ENCODE data around the gene PAPSS1.

The PAPSS1 gene

GRCh38 chr4:107711831-107712230 lies 8.2 kb downstream of the PAPSS1 start:
- no CpG with 5 or more reads among the region's 3 CpGs for WGBS, 2 donors (ENCODE audit: extremely low coverage in 2 of 2, insufficient read length in 2 of 2, insufficient replicate concordance in 1 of 2)
- Histone ChIP-seq H3K79me1 (ENCODE audit: low read depth, low read length) (peaks cover 6% of the 10 kb centered on the region), H3K9me3 (replicated peaks in 1 of 2; ENCODE audit: control insufficient read depth in 2 of 2, insufficient read depth in 1 of 2, low read depth in 1 of 2, low read length in 2 of 2) (peaks cover 9% of the 10 kb centered on the region in 2 donors), H2BK5ac (ENCODE audit: low read length) (no peak overlapping the region), H4K8ac (ENCODE audit: low read depth, low read length) (no peak overlapping the region), H2BK120ac (ENCODE audit: low read depth, low read length) (no peak overlapping the region), H3K4me1 (ENCODE audit: control insufficient read depth in 2 of 2, insufficient read depth in 1 of 2, low read depth in 1 of 2, low read length in 2 of 2) (no peaks in the 10 kb centered on the region), H2BK15ac (ENCODE audit: low read length) (no peak overlapping the region), H2BK12ac (ENCODE audit: low read length) (no peak overlapping the region), H3K23ac (ENCODE audit: low read depth, low read length, poor library complexity) (no peak overlapping the region), H3K27ac (replicated peaks; ENCODE audit: low read length) (no peak overlapping the region), H3K4me2 (ENCODE audit: insufficient read depth, low read length, poor library complexity, severe bottlenecking) (no peak overlapping the region), H3K14ac (ENCODE audit: low read length) (no peak overlapping the region), H3K9ac (ENCODE audit: low read depth, low read length, poor library complexity) (no peak overlapping the region), H3K18ac (ENCODE audit: low read length) (no peak overlapping the region), H3K4ac (ENCODE audit: low read length) (no peak overlapping the region), H3K36me3 (replicated peaks in 1 of 2; ENCODE audit: control insufficient read depth in 2 of 2, insufficient read depth in 2 of 2, low read length in 2 of 2) (peaks cover 0 to under 1% of the 10 kb centered on the region in 2 donors), H3K4me3 (ENCODE audit: low read length in 2 of 2) (no peak overlapping the region), H2AFZ (ENCODE audit: low read length) (no peak overlapping the region), H3K27me3 (ENCODE audit: control insufficient read depth in 3 of 3, insufficient read depth in 3 of 3, low read depth in 1 of 3, low read length in 3 of 3) (no peaks in the 10 kb centered on the region), H4K91ac (ENCODE audit: low read depth, low read length, poor library complexity) (no peak overlapping the region), H2AK5ac (ENCODE audit: low read depth, low read length) (no peak overlapping the region)
- DNase-seq (ENCODE audit: low spot score): no peak

DNA sequence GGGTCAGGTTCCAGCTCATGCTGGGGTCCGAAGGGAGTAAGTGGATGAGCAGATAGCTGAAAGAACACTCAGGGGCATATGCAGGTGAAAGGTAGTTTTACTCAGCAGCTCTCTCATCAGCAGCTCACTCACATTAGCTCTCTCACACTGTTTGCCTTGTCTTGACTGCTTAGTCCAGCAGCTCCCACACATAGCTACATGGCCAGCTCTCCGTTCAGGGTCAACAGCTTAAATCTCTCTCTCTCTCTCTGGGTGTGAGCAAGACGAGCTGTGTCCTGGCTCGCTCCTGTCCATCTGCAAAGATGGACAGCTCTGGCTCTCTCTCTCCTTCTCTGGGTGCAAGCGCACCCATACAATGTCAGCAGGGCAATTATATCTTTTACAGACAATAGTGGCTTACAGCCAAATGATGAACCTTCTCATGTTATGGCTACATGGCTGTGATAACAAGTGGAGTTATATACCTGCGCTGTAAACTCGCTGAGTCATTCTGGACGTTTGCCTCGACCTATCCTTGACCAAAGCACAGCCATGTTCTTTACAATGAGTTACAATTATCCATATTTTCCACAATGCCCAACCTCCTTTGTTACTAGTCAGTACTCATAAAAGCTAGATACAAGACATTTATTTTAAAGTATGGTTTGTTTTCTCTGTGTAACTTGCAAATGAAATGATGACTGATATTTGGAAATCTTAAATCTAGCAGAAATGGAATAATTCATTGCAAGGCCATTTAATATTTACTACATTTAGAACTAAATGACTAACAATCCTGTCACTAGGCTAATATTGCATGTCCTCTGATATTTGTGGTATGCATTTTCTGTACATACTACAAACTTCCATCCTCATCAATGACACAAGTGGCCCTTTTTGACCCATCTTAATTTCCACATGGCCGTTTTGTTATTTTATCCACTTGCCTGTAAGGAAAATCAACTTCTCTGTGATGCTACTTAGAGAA lies 9.3 kb downstream of the PAPSS1 start:
- Histone ChIP-seq H3K4ac (ENCODE audit: low read length) (no peak overlapping the region), H3K4me1 (ENCODE audit: control insufficient read depth in 2 of 2, insufficient read depth in 1 of 2, low read depth in 1 of 2, low read length in 2 of 2) (no peaks in the 10 kb centered on the region), H3K36me3 (replicated peaks in 1 of 2; ENCODE audit: control insufficient read depth in 2 of 2, insufficient read depth in 2 of 2, low read length in 2 of 2) (peaks cover 0 to 2% of the 10 kb centered on the region in 2 donors), H3K79me1 (ENCODE audit: low read depth, low read length) (peaks cover 3% of the 10 kb centered on the region), H3K14ac (ENCODE audit: low read length) (no peak overlapping the region), H2AK5ac (ENCODE audit: low read depth, low read length) (no peak overlapping the region), H2AFZ (ENCODE audit: low read length) (no peak overlapping the region), H4K8ac (ENCODE audit: low read depth, low read length) (no peak overlapping the region), H2BK5ac (ENCODE audit: low read length) (no peak overlapping the region), H3K9me3 (replicated peaks in 1 of 2; ENCODE audit: control insufficient read depth in 2 of 2, insufficient read depth in 1 of 2, low read depth in 1 of 2, low read length in 2 of 2) (peaks cover 12 to 19% of the 10 kb centered on the region in 2 donors), H3K4me2 (ENCODE audit: insufficient read depth, low read length, poor library complexity, severe bottlenecking) (no peak overlapping the region), H3K4me3 (ENCODE audit: low read length in 2 of 2) (peak overlapping the region in 1 of 2 donors; percentile 18), H2BK120ac (ENCODE audit: low read depth, low read length) (no peak overlapping the region), H3K27me3 (ENCODE audit: control insufficient read depth in 3 of 3, insufficient read depth in 3 of 3, low read depth in 1 of 3, low read length in 3 of 3) (no peaks in the 10 kb centered on the region), H3K9ac (ENCODE audit: low read depth, low read length, poor library complexity) (no peak overlapping the region), H3K18ac (ENCODE audit: low read length) (no peak overlapping the region), H2BK15ac (ENCODE audit: low read length) (no peak overlapping the region), H3K23ac (ENCODE audit: low read depth, low read length, poor library complexity) (no peak overlapping the region), H3K27ac (replicated peaks; ENCODE audit: low read length) (no peak overlapping the region), H4K91ac (ENCODE audit: low read depth, low read length, poor library complexity) (no peak overlapping the region), H2BK12ac (ENCODE audit: low read length) (no peak overlapping the region)
- WGBS, 2 donors (ENCODE audit: extremely low coverage in 2 of 2, insufficient read length in 2 of 2, insufficient replicate concordance in 1 of 2): no CpG with 5 or more reads among the region's 10 CpGs
- no peak for DNase-seq (ENCODE audit: low spot score)

DNA sequence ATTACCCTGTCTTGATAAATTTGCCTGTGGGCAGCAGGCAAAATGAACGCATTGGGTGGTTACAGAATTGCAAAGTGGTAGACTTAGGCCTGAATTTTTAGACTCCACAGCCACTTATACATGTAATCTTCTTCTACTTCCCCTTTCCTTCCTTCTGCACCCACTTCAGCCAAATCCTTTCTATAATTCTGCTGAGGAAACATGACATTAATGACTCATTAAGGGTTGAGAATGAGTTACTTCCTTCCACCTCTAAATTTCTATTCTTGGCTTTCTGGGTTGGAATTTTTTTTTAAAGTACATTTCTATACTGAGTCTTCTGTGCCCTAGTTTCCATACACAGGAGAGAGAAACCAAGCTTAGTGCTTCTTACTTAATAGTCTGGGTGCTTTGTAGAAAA lies 10.1 kb downstream of the PAPSS1 start:
- no peak overlapping the region for H3K18ac ChIP-seq (ENCODE audit: low read length)
- H2BK5ac ChIP-seq (ENCODE audit: low read length): no peak overlapping the region
- no peak overlapping the region for H3K4me2 ChIP-seq (ENCODE audit: insufficient read depth, low read length, poor library complexity, severe bottlenecking)
- no peak overlapping the region for H3K4ac ChIP-seq (ENCODE audit: low read length)
- no peaks in the 10 kb centered on the region for H3K4me1 ChIP-seq (ENCODE audit: control insufficient read depth in 2 of 2, insufficient read depth in 1 of 2, low read depth in 1 of 2, low read length in 2 of 2)
- H2AK5ac ChIP-seq (ENCODE audit: low read depth, low read length): no peak overlapping the region
- H3K27me3 ChIP-seq (ENCODE audit: control insufficient read depth in 3 of 3, insufficient read depth in 3 of 3, low read depth in 1 of 3, low read length in 3 of 3): no peaks in the 10 kb centered on the region
- H2AFZ ChIP-seq (ENCODE audit: low read length): no peak overlapping the region
- WGBS, 2 donors (ENCODE audit: extremely low coverage in 2 of 2, insufficient read length in 2 of 2, insufficient replicate concordance in 1 of 2): no CpG with 5 or more reads among the region's 1 CpG
- no peak overlapping the region for H3K14ac ChIP-seq (ENCODE audit: low read length)
- H2BK120ac ChIP-seq (ENCODE audit: low read depth, low read length): no peak overlapping the region
- no peak for DNase-seq (ENCODE audit: low spot score)
- H3K36me3 ChIP-seq (replicated peaks in 1 of 2; ENCODE audit: control insufficient read depth in 2 of 2, insufficient read depth in 2 of 2, low read length in 2 of 2): peaks cover 0 to 2% of the 10 kb centered on the region in 2 donors
- no peak overlapping the region for H3K27ac ChIP-seq (replicated peaks; ENCODE audit: low read length)
- H3K23ac ChIP-seq (ENCODE audit: low read depth, low read length, poor library complexity): no peak overlapping the region
- no peak overlapping the region for H2BK12ac ChIP-seq (ENCODE audit: low read length)
- peaks cover 14 to 26% of the 10 kb centered on the region in 2 donors for H3K9me3 ChIP-seq (replicated peaks in 1 of 2; ENCODE audit: control insufficient read depth in 2 of 2, insufficient read depth in 1 of 2, low read depth in 1 of 2, low read length in 2 of 2)
- H4K8ac ChIP-seq (ENCODE audit: low read depth, low read length): no peak overlapping the region
- H4K91ac ChIP-seq (ENCODE audit: low read depth, low read length, poor library complexity): no peak overlapping the region
- H2BK15ac ChIP-seq (ENCODE audit: low read length): no peak overlapping the region
- no peak overlapping the region for H3K9ac ChIP-seq (ENCODE audit: low read depth, low read length, poor library complexity)
- no peak overlapping the region for H3K4me3 ChIP-seq (ENCODE audit: low read length in 2 of 2)
- peaks cover 3% of the 10 kb centered on the region for H3K79me1 ChIP-seq (ENCODE audit: low read depth, low read length)

DNA sequence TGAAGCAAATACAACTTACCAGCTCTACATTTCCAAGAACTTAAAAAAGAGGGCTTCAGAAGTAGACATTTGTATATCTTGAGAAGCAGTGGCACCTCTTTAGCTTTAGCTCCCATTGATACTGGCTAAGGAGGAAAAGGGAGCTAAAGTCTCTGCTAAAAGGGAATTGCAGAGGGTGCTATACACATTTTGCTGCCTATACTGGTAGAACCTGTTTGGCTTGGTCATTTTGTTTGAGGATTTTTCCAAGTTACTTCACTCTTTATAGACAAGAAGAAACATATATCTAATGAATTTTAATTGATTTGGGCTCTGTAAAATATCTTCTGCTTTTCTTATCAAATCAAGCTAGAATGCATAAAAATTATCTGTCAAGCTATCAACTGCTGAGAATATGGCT lies 11.8 kb downstream of the PAPSS1 start:
- Histone ChIP-seq H3K4me3 (ENCODE audit: low read length in 2 of 2) (no peak overlapping the region), H3K4ac (ENCODE audit: low read length) (no peak overlapping the region), H2BK12ac (ENCODE audit: low read length) (no peak overlapping the region), H2BK120ac (ENCODE audit: low read depth, low read length) (no peak overlapping the region), H3K14ac (ENCODE audit: low read length) (no peak overlapping the region), H4K8ac (ENCODE audit: low read depth, low read length) (no peak overlapping the region), H2AK5ac (ENCODE audit: low read depth, low read length) (no peak overlapping the region), H4K91ac (ENCODE audit: low read depth, low read length, poor library complexity) (no peak overlapping the region), H3K4me1 (ENCODE audit: control insufficient read depth in 2 of 2, insufficient read depth in 1 of 2, low read depth in 1 of 2, low read length in 2 of 2) (no peaks in the 10 kb centered on the region), H2BK15ac (ENCODE audit: low read length) (no peak overlapping the region), H3K27me3 (ENCODE audit: control insufficient read depth in 3 of 3, insufficient read depth in 3 of 3, low read depth in 1 of 3, low read length in 3 of 3) (no peaks in the 10 kb centered on the region), H3K27ac (replicated peaks; ENCODE audit: low read length) (no peak overlapping the region), H3K4me2 (ENCODE audit: insufficient read depth, low read length, poor library complexity, severe bottlenecking) (no peak overlapping the region), H3K9me3 (replicated peaks in 1 of 2; ENCODE audit: control insufficient read depth in 2 of 2, insufficient read depth in 1 of 2, low read depth in 1 of 2, low read length in 2 of 2) (peaks cover 14 to 31% of the 10 kb centered on the region in 2 donors), H3K9ac (ENCODE audit: low read depth, low read length, poor library complexity) (no peak overlapping the region), H2BK5ac (ENCODE audit: low read length) (no peak overlapping the region), H3K18ac (ENCODE audit: low read length) (no peak overlapping the region), H3K23ac (ENCODE audit: low read depth, low read length, poor library complexity) (no peak overlapping the region), H2AFZ (ENCODE audit: low read length) (no peak overlapping the region), H3K79me1 (ENCODE audit: low read depth, low read length) (peaks cover 3% of the 10 kb centered on the region), H3K36me3 (replicated peaks in 1 of 2; ENCODE audit: control insufficient read depth in 2 of 2, insufficient read depth in 2 of 2, low read length in 2 of 2) (peaks cover 0 to 2% of the 10 kb centered on the region in 2 donors)
- DNase-seq (ENCODE audit: low spot score): no peak
